ENCODE measurements around the gene SLC12A2. TPM values are rescaled to one million over a fixed set of nuclear protein-coding genes. Genes with fewer than 3 reads are reported as not detected.

SLC12A2 gene
- total and polyA plus RNA-seq, 9 of the 15 experiments (the other 6 are each of a cell fraction or from before 2014, with no cell fraction given), result 5.1 to 20.3 (median 12.6) TPM

GRCh38 chr5:128201065-128201926 is 117.7 kb downstream of the SLC12A2 start (continued):
- TF ChIP-seq CTCFL (IDR thresholded peaks at IDR 0.05; ENCODE audit: borderline replicate concordance, insufficient read depth, low read depth, low read length, poor library complexity, severe bottlenecking) (peak; percentile 26), RAD21 (CRISPR knock-in tag; conservative IDR thresholded peaks at IDR 0.05 in 1 of 2, IDR thresholded peaks at IDR 0.05 in 1 of 2) (peak; percentile 93 to 95), CREM (IDR thresholded peaks at IDR 0.05; ENCODE audit: low read depth) (peak; percentile 48; the same call in 1 of the 2 replicates)

GRCh38 chr5:128202320-128202719 is 118.8 kb downstream of the SLC12A2 start:
- ChIA-PET CTCF (ENCODE audit: low intra/inter-chr PET ratio) (interaction anchor here (1.3 kb wide), 1 partner anchor 638 kb away, joined by 6 read pairs; no protein-coding TSS in a partner anchor), POLR2A (no interaction called here)
- Histone ChIP-seq H3K79me2 (ENCODE audit: control insufficient read depth, insufficient read depth, low read length) (no peaks in the 10 kb centered on the region), H3K27ac (ENCODE audit: extremely low read depth, low read depth, low read length) (no peak overlapping the region), H3K36me3 (ENCODE audit: control insufficient read depth, insufficient read depth, low read length) (no peaks in the 10 kb centered on the region), H3K4me2 (ENCODE audit: insufficient read depth, low read length) (no peak overlapping the region), H3K4me1 (replicated peaks in 1 of 2; ENCODE audit: control insufficient read depth in 2 of 2, insufficient read depth in 2 of 2, low read length in 2 of 2) (peaks cover 4 to 6% of the 10 kb centered on the region in 2 experiments; a peak in 4 of 5 replicates), H3K9ac (ENCODE audit: insufficient read depth in 1 of 2, low read depth in 2 of 2, low read length in 2 of 2) (no peak overlapping the region), H2AFZ (ENCODE audit: low read depth, low read length) (no peak overlapping the region), H4K20me1 (replicated peaks; ENCODE audit: control insufficient read depth, insufficient read depth, low read length) (no peaks in the 10 kb centered on the region), H3K9me1 (ENCODE audit: control insufficient read depth, insufficient read depth, low read length) (no peaks in the 10 kb centered on the region), H3K4me3 (no peak overlapping the region), H3K9me3 (replicated peaks; ENCODE audit: control insufficient read depth, insufficient read depth, low read depth, low read length) (no peaks in the 10 kb centered on the region), H3K27me3 (ENCODE audit: control insufficient read depth in 2 of 2, insufficient read depth in 2 of 2, low read length in 2 of 2) (no peaks in the 10 kb centered on the region)
- in situ Hi-C loops (cut with MboI), result loop anchor here (5.0 to 25.0 kb wide), 4 partner anchors 328 to 935 kb away; no protein-coding TSS in a partner anchor
- no peak for FAIRE-seq
- no peak for DNase-seq (ENCODE audit: extremely low read depth in 1 of 4, low spot score in 3 of 4)
- WGBS (ENCODE audit: insufficient coverage, low coverage, missing lambda C conversion rate), result 6% methylated on average over 4 of the region's 4 CpGs
- no TSS peak for BruUV-seq (replicated peaks)
- TF ChIP-seq SNIP1 (IDR thresholded peaks at IDR 0.05; ENCODE audit: low read depth) (no peak), CEBPG (CRISPR knock-in tag; IDR thresholded peaks at IDR 0.05) (no peak), CEBPG (tag; conservative IDR thresholded peaks at IDR 0.05 in 1 of 2, IDR thresholded peaks at IDR 0.05 in 1 of 2) (peak; percentile 59 to 86), ZNF561 (CRISPR knock-in tag; conservative IDR thresholded peaks at IDR 0.05) (no peak), CEBPB (tag; IDR thresholded peaks at IDR 0.05) (peak; percentile 86), ZFP36 (IDR thresholded peaks at IDR 0.05; ENCODE audit: low read depth, low read length, partially characterized antibody) (no peak)
- ATAC-seq, result no peak
- intact Hi-C loops (cut with micrococcal nuclease), result loop anchor here (10.0 kb wide), 1 partner anchor 298 kb away; no protein-coding TSS in a partner anchor
